Endothelial cell of umbilical vein (primary cell): Measurements from ENCODE around the gene TNFRSF8.

Source experiments
- CTCF ChIP-seq, 2 donors: IDR thresholded peaks; 1 replicate in 1 of 2; 2 replicates in 1 of 2; pipeline ENCODE4 v1.5.1; 2011; ENCODE audit warnings: low read length in 2 of 2, mild to moderate bottlenecking in 2 of 2, moderate library complexity in 2 of 2, control low read depth in 1 of 2, inconsistent platforms in 1 of 2, low read depth in 1 of 2; ENCODE audit not compliant: insufficient read depth in 1 of 2; ENCODE audit errors: extremely low read depth in 1 of 2
- EZH2 ChIP-seq: IDR thresholded peaks from 2 replicates; pipeline ENCODE4 v1.6.1; 2012; ENCODE audit warnings: borderline replicate concordance, low read depth, mild to moderate bottlenecking, moderate library complexity, low read length, inconsistent platforms; ENCODE audit not compliant: severe bottlenecking
- FOS ChIP-seq: IDR thresholded peaks from 2 replicates; pipeline ENCODE4 v1.6.1; 2011; ENCODE audit warnings: mild to moderate bottlenecking, low read length, moderate library complexity, borderline replicate concordance; ENCODE audit not compliant: insufficient read depth
- MYC ChIP-seq: IDR thresholded peaks from one replicate; pipeline ENCODE4 v1.6.1; 2011; ENCODE audit warnings: mild to moderate bottlenecking, low read depth, low read length
- POLR2A ChIP-seq: IDR thresholded peaks from 2 replicates; pipeline ENCODE4 v1.6.1; 2012; ENCODE audit warnings: low read depth, mild to moderate bottlenecking, control low read depth, low read length
- POLR2AphosphoS5 ChIP-seq: IDR thresholded peaks from 2 replicates; pipeline ENCODE4 v1.6.1; 2012; ENCODE audit warnings: low read depth, mild to moderate bottlenecking, control low read depth, low read length, moderate library complexity; ENCODE audit not compliant: insufficient read depth

GRCh38 chr1:12149791-12150175, 86.7 kb downstream of the TNFRSF8 start:
- TF ChIP-seq CTCF (IDR thresholded peaks at IDR 0.05; ENCODE audit: extremely low read depth in 1 of 2, insufficient read depth in 1 of 2, low read depth in 1 of 2, low read length in 2 of 2) (no peak), EZH2 (no peak), FOS (no peak), POLR2A (no peak), MYC (no peak), POLR2AphosphoS5 (no peak)
